Amniotic stem cell (primary cell): Measurements from ENCODE around the gene OGFOD3.

Source experiments
- DNase-seq: peaks from one replicate; lab custom pipeline; 2025; lab: John Stamatoyannopoulos, UW

OGFOD3 gene

DNA sequence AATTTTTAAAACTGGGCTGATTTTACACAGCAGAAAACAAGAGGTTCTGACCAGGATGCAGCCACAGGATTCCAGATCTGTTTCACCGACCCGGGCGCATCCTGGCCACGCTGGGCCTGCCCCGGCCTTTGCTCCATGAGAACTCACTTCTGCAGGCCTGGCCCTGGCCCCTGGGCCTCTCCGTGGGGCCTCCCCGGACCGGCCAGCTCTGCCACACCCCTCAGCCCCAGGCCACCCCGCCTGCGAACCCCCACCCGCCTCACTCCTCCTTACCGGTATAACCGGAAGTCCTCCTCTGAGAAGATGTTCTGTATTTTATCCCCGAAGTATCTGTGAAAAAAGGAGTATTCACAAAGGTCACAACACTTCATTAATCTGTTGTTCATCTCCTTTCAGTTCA lies 13.3 kb downstream of the OGFOD3 start:
- no peak for DNase-seq

DNA sequence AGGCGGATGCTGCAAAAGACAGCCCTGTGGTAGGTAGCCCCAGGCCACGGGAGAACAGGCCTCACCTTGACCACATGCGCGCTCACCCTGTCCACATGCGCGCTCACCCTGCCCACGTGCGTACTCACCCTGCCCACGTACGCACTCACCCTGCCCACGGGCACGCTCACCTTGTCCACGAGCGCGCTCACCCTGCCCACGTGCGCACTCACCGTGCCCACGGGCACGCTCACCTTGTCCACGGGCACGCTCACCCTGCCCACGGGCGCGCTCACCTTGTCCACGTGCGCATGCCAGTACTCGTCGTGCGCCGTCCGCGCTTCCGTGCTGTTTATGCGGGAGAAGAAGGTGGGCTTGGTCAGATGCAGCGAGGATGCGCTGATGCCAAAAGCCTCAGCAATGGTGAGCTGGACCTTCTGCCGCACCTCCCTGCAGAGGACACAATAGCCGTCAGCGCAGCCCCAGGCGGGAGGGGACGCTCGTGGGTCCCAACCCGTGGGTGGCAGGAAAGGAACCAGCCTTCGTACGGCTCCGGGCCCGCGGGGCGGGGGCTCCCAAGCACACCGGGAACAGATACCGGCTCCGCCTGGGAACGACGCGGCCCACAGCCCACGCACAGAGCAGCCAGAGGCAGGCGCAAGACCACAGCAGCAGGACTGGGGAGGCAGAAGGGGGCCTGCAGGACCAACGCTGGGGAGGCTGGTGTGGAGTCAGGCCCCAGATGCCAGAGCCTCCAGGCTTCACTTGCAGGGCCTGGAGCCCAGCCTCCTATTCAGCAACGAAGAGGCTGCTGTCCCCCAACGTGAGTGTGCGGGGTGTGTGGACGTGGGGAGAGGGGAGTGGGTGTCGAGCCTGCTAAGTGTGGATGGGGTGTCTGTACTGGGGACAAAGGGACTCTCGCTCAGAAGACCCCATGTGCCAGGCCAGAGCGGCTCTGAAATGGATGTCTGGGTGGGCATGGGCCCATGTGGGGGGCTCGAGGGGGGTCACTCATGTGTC lies 14.4 kb downstream of the OGFOD3 start:
- no peak for DNase-seq

DNA sequence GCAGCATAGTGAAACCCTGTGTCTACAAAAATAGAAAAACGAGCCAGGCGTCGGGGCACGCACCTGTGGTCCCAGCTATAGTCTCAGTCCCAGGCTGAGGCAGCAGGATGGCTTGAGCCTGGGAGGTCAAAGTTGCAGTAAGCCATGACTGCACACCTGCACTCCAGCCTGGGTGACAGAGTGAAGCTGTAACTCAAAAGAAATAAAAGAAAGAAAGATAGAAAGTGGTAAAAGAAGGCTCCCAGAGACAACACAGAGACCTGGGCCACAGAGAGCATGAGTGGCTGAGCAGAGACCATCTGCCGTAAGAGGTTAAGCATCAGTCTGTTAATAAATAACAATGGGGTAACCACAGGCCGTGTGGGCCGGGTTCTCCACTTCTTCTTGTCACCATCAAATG lies 15.5 kb downstream of the OGFOD3 start:
- no peak for DNase-seq

DNA sequence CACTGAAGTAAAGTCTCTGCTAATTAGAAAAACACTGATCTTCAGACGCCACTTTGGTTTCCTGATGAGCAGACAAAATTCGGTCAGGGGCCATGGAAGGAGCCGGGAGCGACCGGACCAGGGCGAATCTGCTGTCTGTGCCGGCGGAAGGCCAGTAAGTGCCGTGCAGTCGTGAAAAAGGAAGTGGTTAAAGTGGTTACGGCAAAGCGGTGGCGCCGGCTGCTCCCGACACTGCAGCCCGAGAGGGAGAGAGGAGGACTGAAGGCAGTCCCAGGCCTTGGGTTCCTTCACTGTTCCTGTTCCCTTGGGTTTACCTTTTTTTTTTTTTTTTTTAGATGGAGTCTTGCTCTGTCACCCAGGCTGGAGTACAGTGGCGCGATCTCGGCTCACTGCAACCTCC lies 17.6 kb downstream of the OGFOD3 start:
- DNase-seq: no peak

DNA sequence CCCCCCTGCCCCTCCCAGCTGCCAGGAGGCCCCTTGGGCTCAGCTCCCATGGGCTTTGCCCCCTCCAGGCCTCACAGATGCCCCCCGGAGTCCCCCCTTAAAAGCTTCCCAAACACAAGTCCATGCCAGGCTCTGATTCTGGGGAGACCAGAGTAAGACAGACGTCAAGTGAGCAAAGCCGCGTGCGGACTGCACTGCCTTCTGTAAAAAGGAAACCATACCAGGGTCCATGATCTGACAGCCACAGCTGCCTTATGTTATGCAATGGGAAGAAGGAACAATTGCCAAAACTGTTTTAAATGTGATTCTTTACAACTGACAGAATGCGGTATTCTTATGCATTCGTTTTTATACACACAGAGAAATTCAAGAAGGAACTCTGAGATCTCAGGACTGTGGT lies 18.2 kb downstream of the OGFOD3 start:
- DNase-seq: no peak

DNA sequence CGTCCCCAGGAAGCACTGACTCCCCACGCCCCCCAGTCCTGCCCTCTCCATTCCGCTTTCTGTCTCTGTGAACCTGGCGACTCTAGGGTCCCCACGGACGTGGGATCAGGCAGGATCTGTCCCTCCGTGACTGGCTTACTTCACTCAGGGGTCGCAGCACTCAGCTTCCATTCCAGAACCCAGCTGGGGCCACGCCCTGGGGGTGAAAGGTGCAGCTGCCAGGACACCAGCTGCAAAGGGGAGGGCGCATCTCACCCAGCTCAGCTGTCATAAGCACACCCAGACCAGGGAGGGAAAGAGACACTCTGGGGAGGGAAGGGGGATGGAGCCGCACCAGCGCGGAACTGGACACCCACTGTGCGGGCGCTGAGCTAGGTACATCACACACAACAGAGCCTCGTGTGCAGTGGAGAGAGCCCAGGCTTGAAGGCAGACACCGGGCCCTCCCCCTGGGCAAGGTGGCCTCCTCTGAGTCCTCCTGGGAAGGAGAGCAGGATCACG lies 18.7 kb downstream of the OGFOD3 start:
- DNase-seq: no peak

DNA sequence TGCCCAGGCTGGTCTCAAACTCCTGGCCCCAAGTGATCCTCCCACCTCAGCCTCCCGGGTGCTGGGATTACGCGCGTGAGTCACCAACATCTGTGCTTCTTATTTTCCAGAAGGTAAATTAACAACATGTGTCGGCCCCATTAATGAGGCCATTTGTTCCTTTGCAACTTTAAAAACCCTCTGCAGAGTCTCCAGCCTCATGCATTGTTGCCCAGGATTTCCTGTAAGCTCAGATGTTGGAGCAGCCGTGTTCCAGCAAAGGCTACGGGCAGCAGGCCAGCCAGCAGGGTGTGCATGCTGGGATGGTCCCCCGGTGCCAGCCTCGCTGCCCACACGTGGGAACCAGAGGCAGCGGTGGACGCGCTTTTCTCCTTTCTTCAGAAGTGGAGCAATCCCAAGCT lies 19.3 kb downstream of the OGFOD3 start:
- peak; percentile 13 for DNase-seq

DNA sequence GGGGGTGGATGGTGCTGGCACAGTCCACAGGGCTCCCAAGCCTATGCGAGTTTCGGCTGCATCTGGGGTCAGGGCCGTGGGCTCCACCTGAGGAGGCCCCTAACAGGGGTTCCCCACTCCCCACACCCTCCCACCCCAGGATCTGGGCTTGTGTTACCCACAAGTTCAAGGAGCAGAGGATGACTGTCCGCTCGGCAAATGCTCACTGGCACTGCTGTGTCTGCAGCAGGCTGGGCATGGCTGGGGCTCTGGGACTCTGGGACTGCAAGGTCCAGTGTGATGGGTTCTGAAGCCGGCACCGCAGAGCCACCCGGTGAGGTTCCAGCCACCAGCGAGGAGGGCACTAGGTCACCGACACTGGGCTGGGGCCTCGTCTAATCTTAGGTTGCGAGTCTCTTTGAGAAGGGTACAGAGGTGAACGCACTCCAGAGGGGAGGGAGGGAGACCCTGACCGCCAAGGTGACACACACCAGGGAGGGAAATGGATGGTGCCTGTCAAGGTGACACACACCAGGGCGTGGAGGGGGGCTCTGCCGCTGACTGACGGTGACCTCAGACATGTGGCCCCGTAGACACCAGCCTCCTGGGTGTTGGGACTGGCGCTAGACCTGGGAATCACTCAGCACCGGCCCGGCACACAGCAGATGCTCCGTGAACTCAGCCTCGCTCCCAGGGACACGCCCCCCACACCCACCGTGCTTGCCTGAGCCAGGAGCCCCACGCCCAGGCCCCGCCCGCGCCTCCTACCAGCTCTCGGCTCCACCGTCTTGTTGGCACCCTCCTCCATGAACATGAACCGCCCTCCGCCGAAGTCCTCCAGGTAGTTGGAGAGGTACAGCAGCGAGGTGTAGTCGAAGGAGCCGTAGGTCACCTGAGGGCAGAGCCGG lies 20.7 kb downstream of the OGFOD3 start:
- DNase-seq: no peak

DNA sequence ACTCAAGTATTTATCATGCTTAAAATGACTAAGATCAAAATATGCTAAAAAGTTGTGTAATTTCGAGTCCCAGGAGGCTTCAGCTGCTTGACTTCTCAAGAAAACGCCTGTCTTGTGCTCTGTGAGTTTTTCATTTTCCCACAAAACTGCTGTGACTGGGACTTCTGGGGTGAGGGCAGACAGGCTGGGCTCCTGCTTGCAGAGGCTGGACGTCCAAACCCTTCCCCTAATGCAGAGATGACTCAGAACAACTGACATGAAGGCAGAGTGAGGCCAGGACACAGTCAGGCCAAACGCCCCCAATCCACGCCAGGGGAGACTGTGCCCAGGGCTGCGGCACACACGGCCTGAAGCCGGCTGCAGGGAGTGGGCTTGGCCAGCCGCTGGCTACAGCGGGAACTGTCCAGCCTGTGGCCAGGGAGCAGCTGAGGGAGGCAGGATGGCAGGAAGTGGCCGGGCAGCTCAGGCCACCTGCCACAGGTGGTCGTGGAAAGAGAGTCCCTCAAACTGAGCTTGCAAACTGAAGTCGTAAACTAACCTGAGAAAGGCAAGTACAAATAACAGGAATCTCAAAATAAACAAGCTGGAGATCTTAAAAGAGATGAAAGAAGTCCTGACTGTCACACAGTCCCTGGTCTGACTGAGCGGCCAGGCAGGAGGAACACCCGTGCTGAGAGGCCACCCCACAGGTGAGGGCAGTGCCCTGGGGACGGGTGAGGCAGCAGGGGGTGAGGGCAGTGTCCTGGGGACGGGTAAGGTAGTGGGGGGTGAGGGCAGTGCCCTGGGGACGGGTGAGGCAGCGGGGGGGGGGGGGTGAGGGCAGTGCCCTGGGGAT lies 21.6 kb downstream of the OGFOD3 start:
- DNase-seq: peak; percentile 17

DNA sequence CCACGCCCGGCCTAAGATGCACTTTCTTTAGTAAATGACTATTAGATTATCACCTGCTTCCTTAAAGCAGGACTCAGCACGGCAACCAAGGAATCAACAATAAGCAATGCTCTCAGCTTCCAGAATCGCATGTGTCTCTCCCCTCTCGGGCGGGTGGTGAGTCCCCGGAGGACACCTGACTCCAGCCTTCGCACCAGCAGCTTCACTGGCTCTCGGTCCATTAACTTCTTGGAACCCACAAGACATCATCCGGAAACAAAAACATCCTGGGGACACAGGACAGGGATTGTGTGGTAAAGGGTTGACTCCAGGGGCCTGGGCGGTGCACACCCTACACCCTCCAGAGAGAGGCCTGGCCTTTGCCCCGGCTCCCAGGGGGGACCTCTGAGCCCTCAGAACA lies 24.1 kb downstream of the OGFOD3 start:
- no peak for DNase-seq

DNA sequence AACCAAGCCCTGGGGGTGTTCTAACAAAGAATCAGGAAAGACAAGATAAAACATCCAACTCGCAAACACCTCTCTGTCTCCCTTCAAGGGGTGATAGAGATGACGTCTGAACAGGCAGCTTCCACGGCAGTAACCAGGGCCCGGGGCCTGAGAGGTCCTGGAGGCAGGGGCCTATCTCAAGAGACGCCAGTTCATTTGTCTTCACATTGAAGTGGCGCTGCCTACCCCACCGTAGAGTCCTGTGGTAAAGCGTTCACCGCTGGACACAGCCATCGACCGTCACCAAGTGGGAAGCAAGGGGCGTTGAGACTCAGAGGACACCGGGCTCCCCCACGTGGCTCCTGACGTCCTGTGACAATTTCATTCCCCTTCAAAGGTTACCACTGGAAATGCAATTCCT lies 25.4 kb downstream of the OGFOD3 start:
- DNase-seq: no peak

DNA sequence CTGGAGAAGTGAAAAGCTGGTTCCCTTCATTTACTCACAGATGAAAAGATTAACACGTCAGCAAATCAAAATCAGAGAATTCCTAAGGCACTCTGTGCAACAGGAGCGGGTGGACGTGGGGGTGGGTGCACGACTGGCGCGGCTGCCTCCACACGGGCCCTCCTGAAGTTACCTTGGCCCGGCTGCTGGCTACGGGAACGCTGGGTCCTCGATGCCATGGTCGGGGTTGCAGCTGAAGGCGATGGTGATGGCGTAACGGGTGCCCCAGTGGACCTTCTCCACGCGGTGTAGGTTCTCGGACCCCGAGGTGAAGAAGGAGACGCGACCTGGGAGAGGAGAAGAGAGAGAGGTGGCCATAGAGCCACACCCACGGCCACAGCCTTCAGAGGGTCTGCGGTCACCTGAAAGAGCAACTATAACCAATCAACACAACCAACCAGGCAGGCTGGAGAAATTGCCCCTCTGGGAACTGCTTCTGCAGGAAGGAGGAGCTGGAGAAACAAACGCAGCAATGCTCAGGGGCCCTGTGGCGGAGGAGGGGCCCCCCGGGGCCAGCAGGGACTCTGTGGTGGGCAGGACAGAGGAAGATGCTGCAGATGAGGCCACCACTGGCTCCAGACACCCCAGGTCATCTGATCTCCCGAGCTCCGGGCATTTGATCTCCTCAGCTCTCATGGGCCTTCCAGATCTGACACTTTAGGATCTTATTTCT lies 26.0 kb downstream of the OGFOD3 start:
- no peak for DNase-seq

DNA sequence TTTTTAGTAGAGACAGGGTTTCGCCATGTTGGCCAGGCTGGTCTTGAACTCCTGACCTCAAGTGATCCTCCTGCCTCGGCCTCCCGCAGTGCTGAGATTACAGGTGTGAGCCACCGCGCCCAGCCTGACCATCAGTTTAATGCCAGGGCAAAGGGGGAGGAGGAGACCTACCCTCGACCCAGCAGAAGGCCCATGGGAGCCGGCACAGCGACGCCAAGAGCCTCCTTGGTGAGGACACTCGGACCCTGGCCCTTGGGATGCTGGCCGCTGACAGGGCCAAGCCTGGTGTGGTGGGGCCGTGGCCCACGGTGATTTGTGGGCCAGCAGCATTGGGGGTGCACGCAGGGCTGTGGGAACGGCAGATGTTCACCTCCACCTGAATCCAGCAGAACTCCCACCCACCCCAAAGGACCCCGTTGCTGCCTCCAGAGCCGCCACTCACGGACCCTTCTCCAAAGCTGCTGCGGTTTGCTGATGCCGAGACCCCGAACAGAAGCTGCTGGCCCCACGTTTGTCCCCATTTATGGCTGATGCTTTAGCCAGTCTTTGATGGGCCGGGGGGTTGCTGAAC lies 26.8 kb downstream of the OGFOD3 start:
- DNase-seq: no peak

DNA sequence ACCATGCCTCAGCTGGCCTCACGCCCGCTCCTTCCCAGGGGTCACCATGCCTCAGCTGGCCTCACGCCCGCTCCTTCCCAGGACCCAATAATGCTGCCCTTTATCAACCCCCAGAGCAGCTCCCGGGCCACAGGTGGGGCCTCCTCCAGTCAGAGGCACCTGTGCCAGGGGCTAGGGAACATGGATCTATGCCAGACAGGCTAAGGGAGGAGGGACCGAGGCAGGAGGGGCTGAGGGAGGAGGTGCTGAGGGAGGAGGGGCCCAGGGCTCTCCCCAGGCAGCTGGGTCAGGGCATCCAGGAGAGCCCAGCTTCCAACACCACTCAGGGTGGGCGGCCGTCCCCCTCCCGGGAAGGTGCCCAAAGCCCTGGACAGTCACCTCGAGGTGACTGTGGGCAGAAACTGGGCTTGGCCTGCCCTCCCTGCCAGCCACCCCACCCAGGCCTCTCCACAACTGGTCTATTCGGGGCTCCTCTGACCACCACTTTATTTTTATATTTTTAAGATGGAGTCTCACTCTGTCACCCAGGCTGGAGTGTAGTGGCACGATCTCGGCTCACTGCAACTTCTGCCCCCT lies 27.4 kb downstream of the OGFOD3 start:
- DNase-seq: no peak

DNA sequence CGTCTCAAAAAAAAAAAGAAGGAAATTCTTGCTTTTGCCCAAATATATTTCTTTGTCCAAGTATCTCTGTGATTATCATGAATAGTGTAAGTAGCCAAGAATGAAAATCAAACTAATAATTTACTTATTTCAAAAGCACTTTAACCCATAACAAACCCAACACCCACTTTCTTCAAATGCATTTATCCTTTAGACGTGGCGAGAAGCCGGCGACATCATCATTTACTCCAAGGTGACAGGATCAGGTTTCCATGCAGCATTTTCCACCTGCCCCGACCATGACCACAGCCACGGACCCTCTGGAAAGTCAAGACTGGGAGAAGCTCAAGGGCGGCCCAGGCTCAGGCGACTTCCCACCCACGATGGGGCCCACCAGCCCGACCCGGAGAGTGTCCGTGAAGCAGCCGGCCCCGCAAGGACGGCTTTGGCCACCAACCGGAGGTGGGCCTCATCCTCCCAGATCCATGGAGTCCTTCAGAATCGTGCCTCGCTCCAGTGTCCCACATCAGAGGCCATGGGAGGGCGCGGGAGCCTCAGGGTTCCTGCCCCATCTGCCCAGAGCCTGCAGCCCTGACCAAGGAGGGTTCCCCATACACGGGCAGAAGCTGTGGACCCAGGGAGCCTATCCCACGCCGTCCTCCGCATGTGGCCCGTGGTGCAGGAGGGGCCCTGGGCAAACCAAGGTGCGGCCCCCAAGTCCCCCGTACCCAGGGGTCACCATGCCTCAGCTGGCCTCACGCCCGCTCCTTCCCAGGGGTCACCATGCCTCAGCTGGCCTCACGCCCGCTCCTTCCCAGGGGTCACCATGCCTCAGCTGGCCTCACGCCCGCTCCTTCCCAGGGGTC lies 28.1 kb downstream of the OGFOD3 start:
- no peak for DNase-seq

DNA sequence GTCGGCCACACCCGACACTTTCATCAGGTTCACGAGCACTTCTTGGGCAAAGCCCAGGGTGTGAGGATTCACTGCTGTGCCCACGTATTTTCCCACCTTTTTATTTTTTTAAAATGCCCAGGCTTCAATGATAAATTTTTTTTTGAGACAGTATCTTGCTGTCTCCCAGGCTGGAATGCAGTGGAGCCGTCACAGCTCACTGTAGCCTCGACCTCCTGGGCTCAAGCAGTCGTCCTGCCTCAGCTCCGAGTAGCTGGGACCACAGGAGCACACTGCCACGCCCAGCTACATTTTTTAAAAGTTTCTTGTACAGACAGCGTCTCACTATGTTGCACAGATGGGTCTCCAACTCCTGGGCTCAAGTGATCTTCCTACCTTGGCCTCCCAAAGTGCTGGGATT lies 29.0 kb downstream of the OGFOD3 start:
- no peak for DNase-seq

DNA sequence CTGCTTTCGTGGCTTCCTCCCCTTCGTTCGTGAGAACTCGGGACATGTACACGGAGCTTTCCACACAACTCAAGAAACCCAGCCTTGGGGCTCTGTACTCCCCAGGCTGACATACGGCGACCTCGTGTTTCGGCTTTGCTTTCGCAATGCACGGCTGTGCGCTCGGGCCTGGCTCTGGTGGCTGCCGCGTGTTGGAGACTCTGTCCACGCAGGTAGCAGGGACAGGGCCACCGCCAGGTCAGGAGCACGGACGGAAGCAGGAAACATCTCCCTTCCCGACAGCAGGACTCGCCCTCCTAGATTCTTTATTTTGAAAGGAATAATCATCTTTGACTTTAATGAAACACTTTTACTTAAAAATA lies 29.5 kb downstream of the OGFOD3 start:
- no peak for DNase-seq

DNA sequence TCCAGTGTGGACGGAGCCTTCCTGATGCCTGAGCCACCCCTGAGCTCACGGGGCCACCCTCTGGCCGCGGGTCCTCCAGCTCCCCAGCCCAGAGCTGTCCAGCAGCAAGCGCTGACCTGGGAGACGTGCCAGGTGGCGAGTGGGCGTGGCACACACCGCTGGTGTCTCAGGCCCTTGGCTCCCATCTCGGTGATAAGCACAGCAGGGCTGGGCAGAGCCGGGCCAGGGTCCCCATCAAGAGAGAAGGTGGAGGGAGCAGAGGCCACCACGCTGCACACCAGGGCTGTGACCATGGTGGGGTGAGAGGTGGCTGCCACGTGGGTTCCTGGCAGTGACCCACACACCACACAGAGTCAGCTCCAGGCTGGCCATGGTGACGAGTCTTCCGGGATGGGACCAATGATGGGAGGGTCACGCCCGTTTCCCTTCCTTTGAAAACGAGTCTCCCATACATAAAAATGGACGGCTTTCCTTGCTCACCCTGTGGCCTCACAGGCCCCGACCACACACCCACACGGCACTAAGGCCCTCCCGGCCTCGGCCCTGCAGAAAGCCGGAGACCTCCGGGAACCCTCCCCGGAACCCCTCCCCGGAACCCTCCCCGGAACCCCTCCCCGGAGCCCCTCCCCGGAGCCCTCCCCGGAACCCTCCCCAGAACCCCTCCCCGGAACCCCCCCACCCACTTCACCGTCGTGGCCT lies 30.0 kb downstream of the OGFOD3 start:
- DNase-seq: no peak

DNA sequence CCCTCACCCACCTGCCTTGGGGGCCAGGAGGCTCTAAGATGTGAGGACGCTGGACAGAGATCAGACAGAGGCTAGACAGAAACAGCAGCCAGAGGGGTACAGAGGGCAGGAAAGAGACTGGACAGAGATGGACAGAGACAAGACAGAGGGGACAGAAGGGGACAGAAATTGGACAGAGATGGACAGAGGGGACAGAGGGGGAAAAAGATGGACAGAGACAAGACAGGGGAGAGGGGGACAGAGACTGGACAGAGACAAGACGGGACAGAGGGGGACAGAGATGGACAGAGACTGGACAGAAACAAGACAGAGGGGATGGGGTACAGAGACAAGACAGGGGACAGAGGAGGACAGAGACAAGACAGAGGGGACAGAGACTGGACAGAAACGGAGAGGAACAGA lies 30.7 kb downstream of the OGFOD3 start:
- DNase-seq: no peak
